Measurements from ENCODE around the gene IGLL5. TPM values are rescaled to one million over a fixed set of nuclear protein-coding genes. Genes with fewer than 3 reads are reported as not detected.

The IGLL5 gene
- total and polyA plus RNA-seq, 2 donors (not counting 3 experiments of a cell fraction or from before 2014, with no cell fraction given): not detected

DNA sequence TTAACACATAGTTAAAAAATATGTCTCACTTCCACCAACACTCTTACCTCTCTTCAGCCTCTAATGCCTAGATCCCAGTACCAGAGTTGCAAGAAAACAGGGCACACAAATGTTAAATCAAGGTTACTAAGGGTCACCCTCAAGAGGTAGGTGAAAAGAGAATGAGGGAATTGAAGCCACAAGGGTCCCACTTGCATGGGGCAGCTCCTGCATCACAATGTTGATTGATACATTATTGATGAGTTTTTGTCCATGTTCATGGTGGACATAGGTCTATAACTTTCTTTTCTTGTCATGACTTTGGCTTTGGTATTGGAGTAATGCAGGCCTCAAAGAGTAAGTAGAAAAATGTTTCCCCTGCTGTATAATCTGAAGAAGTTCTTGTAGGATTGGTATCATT lies 46.0 kb upstream of the IGLL5 start:
- H4K20me1 ChIP-seq (replicated peaks; ENCODE audit: control insufficient read depth, extremely low read depth, insufficient read depth, low read length): no peaks in the 10 kb centered on the region
- H3K9me1 ChIP-seq (replicated peaks; ENCODE audit: control insufficient read depth, extremely low read depth, insufficient read depth, low read length): no peaks in the 10 kb centered on the region
- no peak overlapping the region for H2AFZ ChIP-seq (ENCODE audit: low read depth, low read length)
- no peaks in the 10 kb centered on the region for H3K9me3 ChIP-seq (replicated peaks; ENCODE audit: control insufficient read depth, insufficient read depth, low read length)
- FAIRE-seq: no peak
- no TSS peak for BruUV-seq (replicated peaks)
- intact Hi-C loops (cut with micrococcal nuclease): no loop called here
- ChIA-PET POLR2A (no interaction called here), CTCF (interaction anchor here (1.6 kb wide), 2 partner anchors 9 to 40 kb away, joined by 3 read pairs; no protein-coding TSS in a partner anchor)
- no peak overlapping the region for H3K4me2 ChIP-seq (ENCODE audit: insufficient read depth, low read length)
- H3K4me1 ChIP-seq (ENCODE audit: control insufficient read depth, extremely low read depth, insufficient read depth, low read length): no peaks in the 10 kb centered on the region
- H3K9ac ChIP-seq (replicated peaks; ENCODE audit: extremely low read depth, insufficient read depth, low read length): no peak overlapping the region
- no peaks in the 10 kb centered on the region for H3K79me2 ChIP-seq (ENCODE audit: control insufficient read depth, insufficient read depth, low read length)
- H3K4me3 ChIP-seq (replicated peaks in 1 of 3; ENCODE audit: insufficient read depth in 1 of 3, low read depth in 1 of 3, low read length in 3 of 3): no peak overlapping the region
- H3K36me3 ChIP-seq (ENCODE audit: control insufficient read depth in 2 of 2, extremely low read depth in 1 of 2, insufficient read depth in 2 of 2, low read length in 2 of 2): no peaks in the 10 kb centered on the region
- no peak overlapping the region for H3K27ac ChIP-seq (ENCODE audit: insufficient read depth, low read depth, low read length)
- peaks cover 2 to 28% of the 10 kb centered on the region in 2 experiments for H3K27me3 ChIP-seq (ENCODE audit: control insufficient read depth in 2 of 2, insufficient read depth in 2 of 2, low read length in 2 of 2)
- TF ChIP-seq MYC (IDR thresholded peaks at IDR 0.05; ENCODE audit: low read depth, low read length) (no peak), GATA2 (IDR thresholded peaks at IDR 0.05; ENCODE audit: insufficient read depth, insufficient read length, low read depth, low read length) (no peak), POLR2A (IDR thresholded peaks at IDR 0.05; ENCODE audit: low read depth, low read length) (no peak), EZH2 (IDR thresholded peaks at IDR 0.05; ENCODE audit: borderline replicate concordance, low read depth, low read length, severe bottlenecking) (no peak)
- TF ChIP-seq, protein P1, sequence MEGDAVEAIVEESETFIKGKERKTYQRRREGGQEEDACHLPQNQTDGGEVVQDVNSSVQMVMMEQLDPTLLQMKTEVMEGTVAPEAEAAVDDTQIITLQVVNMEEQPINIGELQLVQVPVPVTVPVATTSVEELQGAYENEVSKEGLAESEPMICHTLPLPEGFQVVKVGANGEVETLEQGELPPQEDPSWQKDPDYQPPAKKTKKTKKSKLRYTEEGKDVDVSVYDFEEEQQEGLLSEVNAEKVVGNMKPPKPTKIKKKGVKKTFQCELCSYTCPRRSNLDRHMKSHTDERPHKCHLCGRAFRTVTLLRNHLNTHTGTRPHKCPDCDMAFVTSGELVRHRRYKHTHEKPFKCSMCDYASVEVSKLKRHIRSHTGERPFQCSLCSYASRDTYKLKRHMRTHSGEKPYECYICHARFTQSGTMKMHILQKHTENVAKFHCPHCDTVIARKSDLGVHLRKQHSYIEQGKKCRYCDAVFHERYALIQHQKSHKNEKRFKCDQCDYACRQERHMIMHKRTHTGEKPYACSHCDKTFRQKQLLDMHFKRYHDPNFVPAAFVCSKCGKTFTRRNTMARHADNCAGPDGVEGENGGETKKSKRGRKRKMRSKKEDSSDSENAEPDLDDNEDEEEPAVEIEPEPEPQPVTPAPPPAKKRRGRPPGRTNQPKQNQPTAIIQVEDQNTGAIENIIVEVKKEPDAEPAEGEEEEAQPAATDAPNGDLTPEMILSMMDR (IDR thresholded peaks at IDR 0.05; ENCODE audit: extremely low read depth in 1 of 2, insufficient read depth in 1 of 2, low read depth in 1 of 2, low read length in 2 of 2): no peak
- dilution Hi-C loops (cut with MboI; ENCODE audit: extremely low pct_ligation_motif_present, low sequenced_read_pairs): no loop called here
- DNase-seq (ENCODE audit: low read depth, low spot score): no peak

DNA sequence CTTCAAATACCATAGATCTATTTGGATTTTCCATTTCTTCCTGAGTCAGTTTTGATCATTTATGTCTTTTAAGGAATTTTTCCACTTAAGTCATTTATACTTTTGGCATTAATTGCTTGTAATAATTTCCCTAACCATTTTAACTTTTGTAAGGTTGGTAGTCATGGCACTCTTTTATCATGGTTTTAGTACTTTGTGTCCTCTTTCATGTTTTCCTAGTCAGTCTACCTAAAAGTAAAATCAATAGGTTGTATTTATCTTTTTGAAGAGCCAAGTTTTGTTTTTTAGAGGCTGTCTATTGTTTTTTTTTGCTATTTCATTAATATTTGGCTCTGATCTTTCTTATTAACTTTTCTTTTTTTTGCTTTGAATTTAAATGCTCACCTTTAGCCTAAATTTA lies 45.5 kb upstream of the IGLL5 start:
- dilution Hi-C loops (cut with MboI; ENCODE audit: extremely low pct_ligation_motif_present, low sequenced_read_pairs): no loop called here
- H3K4me2 ChIP-seq (ENCODE audit: insufficient read depth, low read length): no peak overlapping the region
- CTCF ChIA-PET: interaction anchor here (1.3 to 1.6 kb wide), 3 partner anchors 9 to 112 kb away, joined by 3 read pairs; no protein-coding TSS in a partner anchor

More for the DNA sequence above, 45.5 kb upstream of the IGLL5 start:
- H3K4me1 ChIP-seq (ENCODE audit: control insufficient read depth, extremely low read depth, insufficient read depth, low read length): no peaks in the 10 kb centered on the region
- BruUV-seq (replicated peaks): no TSS peak
- H3K9me3 ChIP-seq (replicated peaks; ENCODE audit: control insufficient read depth, insufficient read depth, low read length): no peaks in the 10 kb centered on the region
- H3K79me2 ChIP-seq (ENCODE audit: control insufficient read depth, insufficient read depth, low read length): no peaks in the 10 kb centered on the region
- no peaks in the 10 kb centered on the region for H3K36me3 ChIP-seq (ENCODE audit: control insufficient read depth in 2 of 2, extremely low read depth in 1 of 2, insufficient read depth in 2 of 2, low read length in 2 of 2)
- peaks cover 3 to 30% of the 10 kb centered on the region in 2 experiments for H3K27me3 ChIP-seq (ENCODE audit: control insufficient read depth in 2 of 2, insufficient read depth in 2 of 2, low read length in 2 of 2)
- H3K9me1 ChIP-seq (replicated peaks; ENCODE audit: control insufficient read depth, extremely low read depth, insufficient read depth, low read length): no peaks in the 10 kb centered on the region
- no peak for DNase-seq (ENCODE audit: low read depth, low spot score)
- no peak overlapping the region for H3K4me3 ChIP-seq (replicated peaks in 1 of 3; ENCODE audit: insufficient read depth in 1 of 3, low read depth in 1 of 3, low read length in 3 of 3)
- H2AFZ ChIP-seq (ENCODE audit: low read depth, low read length): no peak overlapping the region
- TF ChIP-seq, protein P2, sequence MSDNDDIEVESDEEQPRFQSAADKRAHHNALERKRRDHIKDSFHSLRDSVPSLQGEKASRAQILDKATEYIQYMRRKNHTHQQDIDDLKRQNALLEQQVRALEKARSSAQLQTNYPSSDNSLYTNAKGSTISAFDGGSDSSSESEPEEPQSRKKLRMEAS (IDR thresholded peaks at IDR 0.05; ENCODE audit: insufficient read depth, insufficient read length): no peak
- TF ChIP-seq, protein P1 (IDR thresholded peaks at IDR 0.05; ENCODE audit: extremely low read depth in 1 of 2, insufficient read depth in 1 of 2, low read depth in 1 of 2, low read length in 2 of 2): no peak
- TF ChIP-seq EZH2 (IDR thresholded peaks at IDR 0.05; ENCODE audit: borderline replicate concordance, low read depth, low read length, severe bottlenecking) (no peak), POLR2A (IDR thresholded peaks at IDR 0.05; ENCODE audit: low read depth, low read length) (no peak), MYC (IDR thresholded peaks at IDR 0.05; ENCODE audit: low read depth, low read length) (no peak), FOS (IDR thresholded peaks at IDR 0.05; ENCODE audit: borderline replicate concordance, insufficient read depth, low read length) (no peak)
- H3K27ac ChIP-seq (ENCODE audit: insufficient read depth, low read depth, low read length): no peak overlapping the region
- intact Hi-C loops (cut with micrococcal nuclease): no loop called here
- H3K9ac ChIP-seq (replicated peaks; ENCODE audit: extremely low read depth, insufficient read depth, low read length): no peak overlapping the region
- no peaks in the 10 kb centered on the region for H4K20me1 ChIP-seq (replicated peaks; ENCODE audit: control insufficient read depth, extremely low read depth, insufficient read depth, low read length)
- FAIRE-seq: no peak
- POLR2A ChIA-PET: no interaction called here

Measured in endothelial cell of umbilical vein (primary cell).